ENCODE measurements around the gene GP1BB. TPM values are rescaled to one million over a fixed set of nuclear protein-coding genes. Genes with fewer than 3 reads are reported as not detected.
A peak's percentile ranks its signal among the peaks of the same experiment; 100 is the strongest.

GP1BB gene
- total RNA-seq, 3 donors from 2014 or later (not counting 1 experiment from before 2014, with no cell fraction given): 0.39 to 7.8 (median 4.2) TPM

DNA sequence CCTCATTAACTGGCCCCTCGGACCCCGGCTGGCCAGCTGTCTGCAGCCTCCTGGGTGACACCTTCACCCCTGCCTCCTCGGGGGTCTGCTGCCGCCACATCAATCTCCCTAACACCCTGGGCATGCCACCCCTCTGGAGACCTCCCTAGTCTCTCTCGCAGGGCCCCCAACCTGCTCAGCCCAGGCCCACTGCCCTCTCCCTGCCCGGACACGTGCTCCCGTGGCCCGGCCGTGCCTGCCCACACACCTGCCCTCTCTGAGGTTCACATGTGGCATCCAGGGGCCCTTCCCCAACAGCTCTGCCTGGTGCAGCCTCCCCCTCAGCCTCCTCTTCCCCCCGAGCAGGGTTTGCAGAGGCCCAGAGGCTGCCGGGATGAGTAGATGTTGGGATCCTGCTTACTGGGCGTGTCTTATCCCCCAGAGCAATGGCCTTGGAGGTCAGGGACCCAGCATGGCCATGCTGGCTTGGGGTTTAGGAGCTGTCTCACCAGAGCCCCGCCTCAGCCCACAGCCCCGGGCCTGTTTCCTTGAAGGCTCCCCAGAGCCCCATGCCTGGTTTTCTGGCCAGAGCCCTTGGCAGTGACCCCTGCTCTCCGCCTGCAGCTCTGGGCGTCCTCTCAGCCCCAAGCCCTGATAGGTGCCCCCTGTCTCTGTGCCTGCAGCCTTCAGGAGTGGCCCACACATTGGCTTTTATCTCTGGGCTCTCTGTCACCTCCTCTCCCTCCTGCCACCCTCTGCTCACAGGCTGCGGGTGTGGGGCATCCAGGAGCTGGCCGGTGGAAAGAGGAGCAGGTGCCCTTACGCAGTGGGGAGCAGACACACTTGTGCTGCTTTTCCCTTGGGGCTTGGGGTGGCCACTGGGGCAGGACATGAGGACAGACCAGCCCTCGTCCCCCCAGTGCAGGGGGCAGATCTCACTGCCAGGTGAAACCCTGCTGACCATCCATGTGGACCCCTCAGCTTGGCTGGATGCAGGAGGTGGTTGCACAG, 34.7 kb upstream of the GP1BB start:
- Histone ChIP-seq H3K36me3 (ENCODE audit: control insufficient read depth, insufficient read depth, low read length) (no peaks in the 10 kb centered on the region), H3K9me3 (ENCODE audit: control insufficient read depth, insufficient read depth, low read length) (no peaks in the 10 kb centered on the region), H3K27me3 (ENCODE audit: control insufficient read depth, insufficient read depth, low read length) (no peaks in the 10 kb centered on the region), H3K4me3 (ENCODE audit: low read length) (no peak overlapping the region), H3K4me1 (ENCODE audit: control insufficient read depth, insufficient read depth, low read length) (no peaks in the 10 kb centered on the region), H3K27ac (ENCODE audit: low read length) (no peak overlapping the region)
- DNase-seq: no peak
- no peaks in the 10 kb centered on the region for H3K4me1 Mint-ChIP-seq
- WGBS (ENCODE audit: insufficient coverage): 78% methylated on average over 21 of the region's 21 CpGs
- no peak overlapping the region for H3K27ac Mint-ChIP-seq
- no peak for ATAC-seq
- no peak overlapping the region for H3K4me3 Mint-ChIP-seq
- TF ChIP-seq, protein P1, sequence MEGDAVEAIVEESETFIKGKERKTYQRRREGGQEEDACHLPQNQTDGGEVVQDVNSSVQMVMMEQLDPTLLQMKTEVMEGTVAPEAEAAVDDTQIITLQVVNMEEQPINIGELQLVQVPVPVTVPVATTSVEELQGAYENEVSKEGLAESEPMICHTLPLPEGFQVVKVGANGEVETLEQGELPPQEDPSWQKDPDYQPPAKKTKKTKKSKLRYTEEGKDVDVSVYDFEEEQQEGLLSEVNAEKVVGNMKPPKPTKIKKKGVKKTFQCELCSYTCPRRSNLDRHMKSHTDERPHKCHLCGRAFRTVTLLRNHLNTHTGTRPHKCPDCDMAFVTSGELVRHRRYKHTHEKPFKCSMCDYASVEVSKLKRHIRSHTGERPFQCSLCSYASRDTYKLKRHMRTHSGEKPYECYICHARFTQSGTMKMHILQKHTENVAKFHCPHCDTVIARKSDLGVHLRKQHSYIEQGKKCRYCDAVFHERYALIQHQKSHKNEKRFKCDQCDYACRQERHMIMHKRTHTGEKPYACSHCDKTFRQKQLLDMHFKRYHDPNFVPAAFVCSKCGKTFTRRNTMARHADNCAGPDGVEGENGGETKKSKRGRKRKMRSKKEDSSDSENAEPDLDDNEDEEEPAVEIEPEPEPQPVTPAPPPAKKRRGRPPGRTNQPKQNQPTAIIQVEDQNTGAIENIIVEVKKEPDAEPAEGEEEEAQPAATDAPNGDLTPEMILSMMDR (IDR thresholded peaks at IDR 0.05): no peak
- H3K9me3 Mint-ChIP-seq: no peaks in the 10 kb centered on the region
- peaks cover 1 to 8% of the 10 kb centered on the region in 2 donors for H3K27me3 Mint-ChIP-seq (ENCODE audit: low read depth in 2 of 2)
- H3K36me3 Mint-ChIP-seq: no peaks in the 10 kb centered on the region
- intact Hi-C loops (cut with micrococcal nuclease): no loop called here

DNA sequence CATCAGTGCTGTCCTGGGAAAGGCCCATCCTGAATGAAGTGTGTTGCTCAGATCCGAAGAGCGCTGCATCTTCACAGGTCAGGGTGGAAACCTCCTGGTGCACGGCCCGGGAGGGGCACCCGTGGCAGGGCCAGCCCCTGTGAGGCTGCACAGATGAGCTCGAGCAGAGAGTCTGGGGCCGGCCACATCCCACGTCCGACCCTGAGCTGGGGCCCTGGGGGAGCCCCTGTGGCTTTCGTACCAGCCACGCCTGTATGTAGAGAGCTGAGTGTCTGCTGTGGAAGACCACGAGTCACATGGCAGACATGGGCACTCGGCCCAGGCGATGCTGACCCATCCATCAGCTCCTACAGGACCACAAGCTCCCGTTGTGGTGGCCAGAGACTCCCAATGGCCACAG, 33.9 kb upstream of the GP1BB start:
- intact Hi-C loops (cut with micrococcal nuclease): no loop called here
- no peak overlapping the region for H3K4me3 ChIP-seq (ENCODE audit: low read length)
- no peaks in the 10 kb centered on the region for H3K9me3 ChIP-seq (ENCODE audit: control insufficient read depth, insufficient read depth, low read length)
- no peak overlapping the region for H3K27ac ChIP-seq (ENCODE audit: low read length)
- Mint-ChIP-seq H3K27me3 (ENCODE audit: low read depth in 2 of 2) (peaks cover 0 to 7% of the 10 kb centered on the region in 2 donors), H3K27ac (no peak overlapping the region), H3K4me1 (no peaks in the 10 kb centered on the region), H3K9me3 (no peaks in the 10 kb centered on the region), H3K36me3 (no peaks in the 10 kb centered on the region), H3K4me3 (no peak overlapping the region)
- DNase-seq (no peak), ATAC-seq (peak in 1 of 3 donors; percentile 36)
- no peaks in the 10 kb centered on the region for H3K36me3 ChIP-seq (ENCODE audit: control insufficient read depth, insufficient read depth, low read length)
- no peaks in the 10 kb centered on the region for H3K27me3 ChIP-seq (ENCODE audit: control insufficient read depth, insufficient read depth, low read length)
- no peaks in the 10 kb centered on the region for H3K4me1 ChIP-seq (ENCODE audit: control insufficient read depth, insufficient read depth, low read length)
- WGBS (ENCODE audit: insufficient coverage): 36% methylated on average over 15 of the region's 15 CpGs
- TF ChIP-seq, protein P1 (IDR thresholded peaks at IDR 0.05): no peak

DNA sequence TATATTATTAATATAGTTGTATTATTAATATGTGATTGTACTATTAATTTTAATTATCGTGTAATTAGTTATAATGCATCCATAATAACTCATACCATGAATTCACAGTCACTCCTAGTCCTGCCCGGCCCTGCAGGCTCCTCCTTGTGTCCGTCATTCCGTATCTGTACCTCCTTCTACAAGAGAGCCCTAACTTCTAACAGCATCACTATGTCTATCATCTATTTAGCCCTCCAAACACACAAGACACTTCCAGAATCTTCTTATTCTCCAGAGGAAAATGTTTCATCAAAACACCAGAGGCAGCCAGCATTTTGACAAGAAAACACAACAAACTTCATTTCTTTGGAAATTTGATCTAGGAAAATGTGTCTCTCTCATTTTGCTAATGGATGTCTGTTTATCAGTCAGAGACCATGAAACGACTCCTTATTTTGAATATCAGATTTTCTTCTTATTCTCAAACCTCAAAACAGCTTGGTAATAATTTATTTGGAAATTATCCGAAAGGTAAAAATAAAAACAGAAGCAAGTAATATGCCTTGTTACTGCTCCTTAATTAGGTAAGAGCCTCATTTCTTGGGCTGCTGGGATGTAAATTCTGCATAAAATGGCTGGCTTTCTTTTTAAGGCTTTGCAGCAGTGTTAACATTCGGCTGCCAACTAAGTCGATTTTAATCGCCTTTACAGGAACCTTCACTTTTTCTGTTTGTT, 32.2 kb upstream of the GP1BB start:
- DNase-seq (no peak), ATAC-seq (no peak)
- Histone ChIP-seq H3K27ac (ENCODE audit: low read length) (no peak overlapping the region), H3K4me1 (ENCODE audit: control insufficient read depth, insufficient read depth, low read length) (no peaks in the 10 kb centered on the region), H3K36me3 (ENCODE audit: control insufficient read depth, insufficient read depth, low read length) (no peaks in the 10 kb centered on the region), H3K4me3 (ENCODE audit: low read length) (no peak overlapping the region), H3K27me3 (ENCODE audit: control insufficient read depth, insufficient read depth, low read length) (no peaks in the 10 kb centered on the region), H3K9me3 (ENCODE audit: control insufficient read depth, insufficient read depth, low read length) (no peaks in the 10 kb centered on the region)
- intact Hi-C loops (cut with micrococcal nuclease): no loop called here
- Mint-ChIP-seq H3K27ac (no peak overlapping the region), H3K36me3 (no peaks in the 10 kb centered on the region), H3K27me3 (ENCODE audit: low read depth in 2 of 2) (peaks cover 0 to 7% of the 10 kb centered on the region in 2 donors), H3K4me3 (no peak overlapping the region), H3K9me3 (no peaks in the 10 kb centered on the region), H3K4me1 (no peaks in the 10 kb centered on the region)
- 96% methylated on average over 7 of the region's 9 CpGs for WGBS (ENCODE audit: insufficient coverage)
- TF ChIP-seq, protein P1 (IDR thresholded peaks at IDR 0.05): no peak
